Keratinocyte (primary cell): Measurements from ENCODE around the gene PCCA. TPM values are rescaled to one million over a fixed set of nuclear protein-coding genes. Genes with fewer than 3 reads are reported as not detected.

Source experiments
- DNase-seq: peaks from one replicate; pipeline ENCODE4 v3.0.0-alpha.2; 2011; ENCODE audit warnings: low read depth, missing footprints, low spot score
- FAIRE-seq: peaks from 2 replicates; lab custom pipeline; 2011; peaks lifted over from hg19 to GRCh38; lab: Jason Lieb, UNC
- H2AFZ ChIP-seq: 2 replicates; pipeline ENCODE4 v1.6.0; 2012; ENCODE audit warnings: low read length, control low read depth, inconsistent platforms; ENCODE audit not compliant: control insufficient read depth
- H3K27ac ChIP-seq: 2 replicates; pipeline ENCODE4 v1.5.1; 2011; ENCODE audit warnings: low read length; ENCODE audit not compliant: control insufficient read depth, insufficient read depth
- H3K27me3 ChIP-seq: 3 replicates; pipeline ENCODE4 v1.6.0; 2011; ENCODE audit warnings: low read length; ENCODE audit not compliant: control insufficient read depth, insufficient read depth; ENCODE audit errors: extremely low read depth
- H3K36me3 ChIP-seq, 2 experiments: 2 replicates in 1 of 2; 3 replicates in 1 of 2; pipeline ENCODE4 v1.5.1; 2011; ENCODE audit warnings: low read length in 2 of 2, mild to moderate bottlenecking in 1 of 2; ENCODE audit not compliant: control insufficient read depth in 2 of 2, insufficient read depth in 2 of 2; ENCODE audit errors: extremely low read depth in 1 of 2
- H3K4me1 ChIP-seq: 3 replicates; pipeline ENCODE4 v1.5.1; 2011; ENCODE audit warnings: low read length; ENCODE audit not compliant: control insufficient read depth, insufficient read depth; ENCODE audit errors: extremely low read depth
- H3K4me2 ChIP-seq: 3 replicates; pipeline ENCODE4 v1.6.0; 2011; ENCODE audit warnings: low read depth, low read length; ENCODE audit not compliant: control insufficient read depth, insufficient read depth; ENCODE audit errors: extremely low read depth
- H3K4me3 ChIP-seq, 3 experiments: fragments of 200-600 bp in 1 of 3; sonication (generic) in 1 of 3; 2 replicates in 2 of 3; 3 replicates in 1 of 3; pipeline ENCODE4 v1.5.1; 2011 to 2016; ENCODE audit warnings: low read length in 3 of 3, mild to moderate bottlenecking in 3 of 3, control low read depth in 2 of 3, inconsistent platforms in 1 of 3, low read depth in 1 of 3, mixed read lengths in 1 of 3, mixed run types in 1 of 3, moderate library complexity in 1 of 3; ENCODE audit not compliant: control insufficient read depth in 2 of 3, insufficient read depth in 2 of 3; ENCODE audit errors: extremely low read depth in 1 of 3
- H3K79me2 ChIP-seq: 2 replicates; pipeline ENCODE4 v1.6.0; 2012; ENCODE audit warnings: low read length; ENCODE audit not compliant: control insufficient read depth, insufficient read depth
- H3K9ac ChIP-seq: 3 replicates; pipeline ENCODE4 v1.6.0; 2011; ENCODE audit warnings: low read length; ENCODE audit not compliant: control insufficient read depth, insufficient read depth; ENCODE audit errors: extremely low read depth
- H3K9me1 ChIP-seq: 3 replicates; pipeline ENCODE4 v1.6.0; 2011; ENCODE audit warnings: low read length; ENCODE audit not compliant: control insufficient read depth, insufficient read depth; ENCODE audit errors: extremely low read depth
- H3K9me3 ChIP-seq: 2 replicates; pipeline ENCODE4 v1.5.1; 2012; ENCODE audit warnings: low read depth, low read length; ENCODE audit not compliant: control insufficient read depth
- H4K20me1 ChIP-seq: 3 replicates; pipeline ENCODE4 v1.6.0; 2011; ENCODE audit warnings: low read length; ENCODE audit not compliant: control insufficient read depth, insufficient read depth; ENCODE audit errors: extremely low read depth
- CTCF ChIP-seq, 3 experiments: IDR thresholded peaks in 1 of 3; conservative IDR thresholded peaks in 1 of 3; optimal IDR thresholded peaks in 1 of 3; 2 replicates in 2 of 3; 3 replicates in 1 of 3; pipeline versions ENCODE3 to v1.5.1; 2011; ENCODE audit warnings: low read length in 3 of 3, mild to moderate bottlenecking in 3 of 3, moderate library complexity in 2 of 3, control low read depth in 1 of 3, inconsistent platforms in 1 of 3; ENCODE audit not compliant: insufficient read depth in 2 of 3; ENCODE audit errors: extremely low read depth in 1 of 3
- EZH2 ChIP-seq: IDR thresholded peaks from one replicate; pipeline ENCODE4 v1.6.1; 2012; ENCODE audit warnings: inconsistent platforms, mild to moderate bottlenecking, low read length, moderate library complexity
- dilution Hi-C: fragments of 300-500 bp; cut with MboI; formaldehyde crosslinking; loops from one replicate; pipeline ENCODE4 v1.7.0; 2020; ENCODE audit warnings: low sequenced_read_pairs; ENCODE audit not compliant: extremely low pct_ligation_motif_present
- polyA plus RNA-seq, 5 experiments: library from polyadenylated mRNA; depleted of rRNA in 3 of 5; stranded (reverse) in 3 of 5; stranded (forward) in 1 of 5; unstranded in 1 of 5; fragments of >200 nt; gene quantifications; 1 replicate in 1 of 5; 2 replicates in 3 of 5; 3 replicates in 1 of 5; pipeline versions ENCODE4 v1.2.1 to v1.2.3, GENCODE V29; 2011 to 2012; ENCODE audit warnings: missing spikeins in 2 of 5, low read depth in 1 of 5, low replicate concordance in 1 of 5

The PCCA gene
- polyA plus RNA-seq, 1 donor (not counting 4 experiments of a cell fraction or from before 2014, with no cell fraction given), result 8.1 TPM

- dilution Hi-C loops, result no loop called here
- FAIRE-seq, result no peak
Observed at GRCh38 chr13:100519626-100520025, 430.7 kb downstream of the PCCA start.

GRCh38 chr13:100520936-100521850, 432.3 kb downstream of the PCCA start:
- no peaks in the 10 kb centered on the region for H3K4me1 ChIP-seq
- dilution Hi-C loops, result no loop called here
- H3K9me1 ChIP-seq, result no peaks in the 10 kb centered on the region
- no peaks in the 10 kb centered on the region for H4K20me1 ChIP-seq
- no peak overlapping the region for H3K9ac ChIP-seq
- TF ChIP-seq CTCF (optimal IDR thresholded peaks at IDR 0.05 in 1 of 3, IDR thresholded peaks at IDR 0.05 in 1 of 3, conservative IDR thresholded peaks at IDR 0.05 in 1 of 3; ENCODE audit: extremely low read depth in 1 of 3, insufficient read depth in 2 of 3, low read length in 3 of 3) (no peak), EZH2 (no peak)
- no peak overlapping the region for H3K27ac ChIP-seq
- no peaks in the 10 kb centered on the region for H3K9me3 ChIP-seq
- H2AFZ ChIP-seq, result no peak overlapping the region
- FAIRE-seq (no peak), DNase-seq (no peak)
- peaks cover 0 to 3% of the 10 kb centered on the region in 2 experiments for H3K36me3 ChIP-seq
- no peaks in the 10 kb centered on the region for H3K79me2 ChIP-seq
- H3K27me3 ChIP-seq, result no peaks in the 10 kb centered on the region
- no peak overlapping the region for H3K4me2 ChIP-seq
- no peak overlapping the region for H3K4me3 ChIP-seq

More at GRCh38 chr13:100519626-100520025, 430.7 kb downstream of the PCCA start:
- Histone ChIP-seq H2AFZ (no peak overlapping the region), H3K9ac (no peak overlapping the region), H3K9me3 (no peaks in the 10 kb centered on the region), H3K4me2 (no peak overlapping the region), H3K4me3 (no peak overlapping the region), H3K9me1 (no peaks in the 10 kb centered on the region), H3K36me3 (peaks cover 0 to 3% of the 10 kb centered on the region in 2 experiments), H3K4me1 (no peaks in the 10 kb centered on the region), H3K79me2 (no peaks in the 10 kb centered on the region), H3K27ac (no peak overlapping the region), H3K27me3 (no peaks in the 10 kb centered on the region), H4K20me1 (no peaks in the 10 kb centered on the region)
- no peak for TF ChIP-seq CTCF (optimal IDR thresholded peaks at IDR 0.05 in 1 of 3, IDR thresholded peaks at IDR 0.05 in 1 of 3, conservative IDR thresholded peaks at IDR 0.05 in 1 of 3; ENCODE audit: extremely low read depth in 1 of 3, insufficient read depth in 2 of 3, low read length in 3 of 3)
- TF ChIP-seq EZH2, result no peak
- no peak for DNase-seq
